ENCODE data around the gene PALLD. TPM values are rescaled to one million over a fixed set of nuclear protein-coding genes. Genes with fewer than 3 reads are reported as not detected.

The PALLD gene
- total and polyA plus RNA-seq, 2 experiments from 2014 or later: 157 to 178 TPM

DNA sequence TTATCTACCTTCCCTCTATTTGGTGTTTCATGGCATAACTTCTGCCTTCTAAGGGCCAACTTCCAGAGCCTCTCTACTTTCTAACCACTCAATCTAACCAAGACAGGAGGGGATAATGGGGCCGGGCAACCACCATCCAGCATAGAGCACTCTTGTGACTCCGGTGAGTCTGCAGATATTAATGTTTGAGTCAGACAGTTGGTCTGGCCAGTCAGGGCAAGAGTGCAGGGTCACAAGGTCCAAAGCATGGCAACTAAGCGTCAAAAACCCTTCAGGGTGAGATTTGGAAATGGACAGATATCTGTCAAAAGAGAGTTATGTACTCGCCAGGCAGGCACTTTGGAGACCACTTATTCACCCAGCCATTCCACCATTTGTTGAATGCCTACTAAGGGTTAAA, 105.0 kb downstream of the PALLD start:
- peaks cover 18% of the 10 kb centered on the region for H3K4me1 ChIP-seq (ENCODE audit: low read depth)
- H3K4me3 ChIP-seq: no peak overlapping the region
- H3K27me3 ChIP-seq: no peaks in the 10 kb centered on the region
- H3K9me3 ChIP-seq (ENCODE audit: low read depth): no peaks in the 10 kb centered on the region
- no peak overlapping the region for H3K27ac ChIP-seq
- H3K36me3 ChIP-seq: no peaks in the 10 kb centered on the region
- TF ChIP-seq CTCF (IDR thresholded peaks at IDR 0.05; ENCODE audit: low read depth, low read length): no peak
- DNase-seq (ENCODE audit: low read depth in 1 of 2, low spot score in 1 of 2): no peak

GRCh38 chr4:168604496-168605373, 107.9 kb downstream of the PALLD start:
- H3K27ac ChIP-seq: peak overlapping the region; percentile 24
- peak in 1 of 2 donors; percentile 93 for DNase-seq (ENCODE audit: low read depth in 1 of 2, low spot score in 1 of 2)
- H3K4me3 ChIP-seq: no peak overlapping the region
- H3K9me3 ChIP-seq (ENCODE audit: low read depth): no peaks in the 10 kb centered on the region
- no peak for TF ChIP-seq CTCF (IDR thresholded peaks at IDR 0.05; ENCODE audit: low read depth, low read length)
- H3K36me3 ChIP-seq: no peaks in the 10 kb centered on the region
- peaks cover 29% of the 10 kb centered on the region for H3K4me1 ChIP-seq (ENCODE audit: low read depth)
- H3K27me3 ChIP-seq: no peaks in the 10 kb centered on the region

DNA sequence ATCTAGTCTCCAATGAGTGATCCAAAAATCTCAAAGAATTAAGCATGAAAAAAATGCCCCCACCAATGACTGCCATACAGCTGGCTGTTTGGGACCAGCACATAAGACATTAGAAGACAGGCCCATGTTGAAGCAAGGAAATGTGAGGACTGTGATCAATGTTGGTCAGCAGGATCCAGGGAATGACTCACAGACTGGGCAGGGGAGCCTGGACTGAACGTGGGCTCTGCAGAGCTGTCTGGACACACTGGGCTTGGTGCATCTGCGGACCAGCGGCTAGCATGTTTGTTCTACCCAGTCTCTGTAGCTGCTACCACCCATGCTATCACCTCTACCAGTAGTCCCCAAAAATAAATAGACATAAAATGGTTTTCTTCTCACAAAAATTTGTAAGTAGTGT, 108.6 kb downstream of the PALLD start:
- Histone ChIP-seq H3K36me3 (no peaks in the 10 kb centered on the region), H3K4me1 (ENCODE audit: low read depth) (peaks cover 32% of the 10 kb centered on the region), H3K9me3 (ENCODE audit: low read depth) (no peaks in the 10 kb centered on the region), H3K4me3 (no peak overlapping the region), H3K27ac (no peak overlapping the region), H3K27me3 (no peaks in the 10 kb centered on the region)
- TF ChIP-seq CTCF (IDR thresholded peaks at IDR 0.05; ENCODE audit: low read depth, low read length): no peak
- DNase-seq (ENCODE audit: low read depth in 1 of 2, low spot score in 1 of 2): peak in 1 of 2 donors; percentile 61

DNA sequence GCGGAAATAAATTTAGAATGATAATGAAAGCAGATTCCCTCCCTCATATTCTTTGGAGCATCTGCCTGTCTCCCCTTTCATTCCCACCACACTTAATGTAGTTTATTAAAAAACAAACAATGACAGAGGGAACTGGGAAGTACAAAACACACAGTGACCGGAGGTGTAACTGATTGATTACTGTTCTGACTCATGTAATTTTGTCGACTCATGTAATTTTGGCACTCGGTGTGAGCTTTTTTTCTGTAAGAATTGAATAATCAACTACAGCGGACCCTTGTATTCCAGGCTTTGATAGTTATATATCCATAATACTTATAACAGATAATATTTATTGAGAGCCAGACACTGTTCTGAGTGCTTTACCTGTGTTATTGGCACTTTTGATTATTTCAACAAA, 110.4 kb downstream of the PALLD start:
- Histone ChIP-seq H3K9me3 (ENCODE audit: low read depth) (no peaks in the 10 kb centered on the region), H3K36me3 (no peaks in the 10 kb centered on the region), H3K27ac (peak overlapping the region; percentile 8), H3K4me1 (ENCODE audit: low read depth) (peaks cover 32% of the 10 kb centered on the region), H3K4me3 (no peak overlapping the region), H3K27me3 (no peaks in the 10 kb centered on the region)
- no peak for TF ChIP-seq CTCF (IDR thresholded peaks at IDR 0.05; ENCODE audit: low read depth, low read length)
- no peak for DNase-seq (ENCODE audit: low read depth in 1 of 2, low spot score in 1 of 2)

- H3K36me3 ChIP-seq: peaks cover 3% of the 10 kb centered on the region
- H3K9me3 ChIP-seq (ENCODE audit: low read depth): no peaks in the 10 kb centered on the region
- no peak overlapping the region for H3K27ac ChIP-seq
- no peak for TF ChIP-seq CTCF (IDR thresholded peaks at IDR 0.05; ENCODE audit: low read depth, low read length)
- peaks cover 28% of the 10 kb centered on the region for H3K4me1 ChIP-seq (ENCODE audit: low read depth)
- no peak overlapping the region for H3K4me3 ChIP-seq
- no peaks in the 10 kb centered on the region for H3K27me3 ChIP-seq
- DNase-seq (ENCODE audit: low read depth in 1 of 2, low spot score in 1 of 2): no peak
These were observed 111.9 kb downstream of the PALLD start for GRCh38 chr4:168608771-168609170.

Measured in cardiac muscle cell (in vitro differentiated cells and primary cell).